22Rv1 (cell line): ENCODE measurements around the gene PPP1R3E.

Experiments used
- CTCF ChIP-seq: fragments of 450-650 bp; IDR thresholded peaks from 2 replicates; pipeline ENCODE4 v1.5.1; 2017; ENCODE audit warnings: mild to moderate bottlenecking
- ZFX ChIP-seq: fragments of 450-650 bp; IDR thresholded peaks from 2 replicates; pipeline ENCODE4 v1.6.1; 2017; ENCODE audit warnings: antibody characterized with exemption, borderline replicate concordance

- TF ChIP-seq CTCF = no peak
- no peak for TF ChIP-seq ZFX
These were observed at the start of gene PPP1R3E for GRCh38 chr14:23302290-23303225.
